Large intestine (tissue), 3 donors: ENCODE results near the gene GDNF. TPM values are rescaled to one million over a fixed set of nuclear protein-coding genes. Genes with fewer than 3 reads are reported as not detected.
"Not testable (repeated sequence)": the region's sequence is repeated elsewhere in the genome, so short reads cannot be mapped to it uniquely, and the experiment has no call there.

ENCODE experiments used
- DNase-seq, 2 donors: peaks; one replicate each; pipeline versions ENCODE4 v3.0.0 to v3.0.0-alpha.2; 2013
- H3K27ac ChIP-seq: one replicate; pipeline ENCODE4 v1.5.1; 2013; ENCODE audit warnings: low read length
- H3K27me3 ChIP-seq: 2 replicates; pipeline ENCODE4 v1.6.1; 2013; ENCODE audit warnings: low read length; ENCODE audit not compliant: control insufficient read depth, insufficient read depth
- H3K36me3 ChIP-seq: 2 replicates; pipeline ENCODE4 v1.6.1; 2013; ENCODE audit warnings: low read length; ENCODE audit not compliant: control insufficient read depth, insufficient read depth
- H3K4me1 ChIP-seq: one replicate; pipeline ENCODE4 v1.6.1; 2013; ENCODE audit warnings: low read length; ENCODE audit not compliant: control insufficient read depth, insufficient read depth
- H3K4me3 ChIP-seq: one replicate; pipeline ENCODE4 v1.5.1; 2013; ENCODE audit warnings: low read length
- H3K9me3 ChIP-seq: one replicate; pipeline ENCODE4 v1.6.1; 2013; ENCODE audit warnings: mild to moderate bottlenecking, low read depth, low read length, moderate library complexity; ENCODE audit not compliant: control insufficient read depth
- WGBS: methylation state at CpG from one replicate; pipeline ENCODE4 v1.1.5; 2013; ENCODE audit warnings: low lambda C conversion rate; ENCODE audit not compliant: insufficient coverage; 5-methylcytosine and 5-hydroxymethylcytosine counted together
- polyA plus RNA-seq: library from polyadenylated mRNA; unstranded; fragments of 120-200 nt; gene quantifications from one replicate; pipeline ENCODE4 v1.2.1, GENCODE V29; 2013

The GDNF gene
- polyA plus RNA-seq, 1 donor, result 4.2 TPM

- DNase-seq, result no peak
- Histone ChIP-seq H3K4me1 (no peaks in the 10 kb centered on the region), H3K9me3 (peaks cover 3% of the 10 kb centered on the region), H3K4me3 (no peak overlapping the region), H3K27ac (no peak overlapping the region), H3K27me3 (no peaks in the 10 kb centered on the region), H3K36me3 (no peaks in the 10 kb centered on the region)
- no CpG with 5 or more reads among the region's 7 CpGs for WGBS
Observed at GRCh38 chr5:37871023-37871815, 31.4 kb upstream of the GDNF start.

DNA sequence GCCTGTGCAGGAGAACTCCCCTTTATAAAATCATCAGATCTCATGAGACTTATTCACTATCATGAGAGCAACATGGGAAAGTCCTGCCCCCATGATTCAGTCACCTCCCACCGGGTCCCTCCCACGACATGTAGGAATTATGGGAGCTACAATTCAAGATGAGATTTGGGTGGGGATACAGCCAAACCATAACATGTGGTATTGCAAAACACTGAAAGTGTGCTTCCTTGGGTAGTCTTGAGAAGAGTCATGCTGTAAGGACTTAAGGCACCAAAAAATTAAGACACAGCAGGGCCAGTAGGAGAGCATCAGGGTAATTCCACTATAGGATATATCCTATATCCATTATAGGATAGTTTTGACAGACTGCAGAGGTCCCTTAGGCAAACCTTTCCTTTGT lies 29.4 kb upstream of the GDNF start:
- Histone ChIP-seq H3K4me3 (no peak overlapping the region), H3K27ac (no peak overlapping the region), H3K36me3 (no peaks in the 10 kb centered on the region), H3K9me3 (no peaks in the 10 kb centered on the region), H3K27me3 (no peaks in the 10 kb centered on the region), H3K4me1 (no peaks in the 10 kb centered on the region)
- no CpG with 5 or more reads among the region's 2 CpGs for WGBS
- DNase-seq, result no peak

DNA sequence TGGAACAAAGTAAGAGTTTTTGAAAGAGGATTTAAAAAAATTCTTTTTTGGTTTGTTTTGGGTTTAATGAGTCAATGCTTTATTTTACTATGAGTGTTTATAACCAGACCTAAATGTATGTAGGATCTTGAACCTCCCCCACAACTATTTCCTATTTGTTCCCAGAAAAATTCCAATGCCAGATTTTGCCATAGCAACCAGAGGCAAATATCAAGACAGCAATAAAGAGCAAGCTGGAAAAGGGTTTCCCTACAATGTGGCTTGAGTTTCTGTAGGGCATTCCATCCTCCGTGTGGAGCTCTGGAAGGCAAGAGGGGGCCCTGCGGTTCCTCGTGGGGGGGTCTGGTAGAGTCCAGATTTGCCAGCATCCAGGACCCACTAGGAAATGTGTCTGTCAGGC lies 27.8 kb upstream of the GDNF start:
- peak in 1 of 2 donors; percentile 17 for DNase-seq
- Histone ChIP-seq H3K27ac (no peak overlapping the region), H3K9me3 (no peaks in the 10 kb centered on the region), H3K4me1 (no peaks in the 10 kb centered on the region), H3K36me3 (no peaks in the 10 kb centered on the region), H3K27me3 (no peaks in the 10 kb centered on the region), H3K4me3 (no peak overlapping the region)
- no CpG with 5 or more reads among the region's 3 CpGs for WGBS

- not testable (repeated sequence) for H3K4me1 ChIP-seq, DNase-seq, H3K27ac ChIP-seq, H3K4me3 ChIP-seq, H3K9me3 ChIP-seq, H3K36me3 ChIP-seq, H3K27me3 ChIP-seq
- WGBS, result 71% methylated on average over 1 of the region's 1 CpG
Observed at GRCh38 chr5:37862907-37863306, 23.1 kb upstream of the GDNF start.

DNA sequence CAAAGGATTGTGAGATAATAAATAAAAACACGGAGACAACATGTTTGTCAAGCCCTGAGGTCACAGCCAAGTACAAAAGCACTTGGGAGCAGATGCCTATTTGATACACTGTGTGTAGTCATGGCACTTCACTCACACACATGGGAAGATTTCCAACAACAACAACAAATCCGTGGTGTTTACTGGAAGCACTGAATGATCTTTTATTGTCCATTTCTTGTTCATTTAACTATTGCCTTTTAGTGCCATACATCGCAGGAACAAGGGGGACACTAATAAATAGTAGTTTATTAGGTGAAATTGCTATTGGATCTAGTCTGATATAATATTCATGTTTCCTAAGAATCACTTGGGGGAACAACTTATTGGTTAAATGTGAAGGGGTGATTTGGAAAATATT lies 20.4 kb upstream of the GDNF start:
- Histone ChIP-seq H3K27me3 (peaks cover 2% of the 10 kb centered on the region), H3K9me3 (no peaks in the 10 kb centered on the region)
- 100% methylated on average over 1 of the region's 3 CpGs for WGBS

DNA sequence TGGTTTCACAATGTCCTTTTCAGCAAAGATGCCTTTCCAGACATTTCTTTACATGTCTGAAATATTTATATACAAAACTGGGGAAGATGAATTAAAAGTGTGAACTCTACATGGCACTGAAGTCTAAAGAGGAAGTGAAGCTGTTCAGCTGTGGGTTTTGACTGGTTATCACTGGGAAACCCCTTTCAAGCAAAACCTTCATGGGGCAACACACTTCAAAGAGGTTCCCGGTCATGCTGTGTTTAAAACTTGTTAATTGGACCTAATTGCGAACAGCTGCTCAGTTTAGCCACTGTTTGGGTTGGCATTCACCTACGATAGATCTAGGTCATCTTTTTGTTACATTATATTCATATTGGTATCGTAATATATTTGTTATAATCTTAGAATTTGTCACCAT lies 20.0 kb upstream of the GDNF start:
- no peaks in the 10 kb centered on the region for H3K4me1 ChIP-seq
- WGBS, result 86% methylated on average over 1 of the region's 4 CpGs
- H3K9me3 ChIP-seq, result no peaks in the 10 kb centered on the region
- no peak overlapping the region for H3K27ac ChIP-seq
- no peak for DNase-seq
- no peak overlapping the region for H3K4me3 ChIP-seq
- no peaks in the 10 kb centered on the region for H3K36me3 ChIP-seq
- peaks cover 2% of the 10 kb centered on the region for H3K27me3 ChIP-seq

More for the DNA sequence above, 20.4 kb upstream of the GDNF start:
- Histone ChIP-seq H3K4me1 (no peaks in the 10 kb centered on the region), H3K4me3 (no peak overlapping the region), H3K27ac (no peak overlapping the region), H3K36me3 (no peaks in the 10 kb centered on the region)
- no peak for DNase-seq

- H3K4me3 ChIP-seq, result no peak overlapping the region
- peaks cover 2% of the 10 kb centered on the region for H3K27me3 ChIP-seq
- H3K4me1 ChIP-seq, result no peaks in the 10 kb centered on the region
- no peaks in the 10 kb centered on the region for H3K9me3 ChIP-seq
- DNase-seq, result no peak
- H3K27ac ChIP-seq, result no peak overlapping the region
- no peaks in the 10 kb centered on the region for H3K36me3 ChIP-seq
Observed at GRCh38 chr5:37858250-37858649, 18.4 kb upstream of the GDNF start.

- WGBS, result no CpG with 5 or more reads among the region's 1 CpG
- H3K4me1 ChIP-seq, result no peaks in the 10 kb centered on the region
- H3K4me3 ChIP-seq, result no peak overlapping the region
- DNase-seq, result no peak
- peaks cover 2% of the 10 kb centered on the region for H3K27me3 ChIP-seq
- no peak overlapping the region for H3K27ac ChIP-seq
- no peaks in the 10 kb centered on the region for H3K9me3 ChIP-seq
- H3K36me3 ChIP-seq, result no peaks in the 10 kb centered on the region
Observed at GRCh38 chr5:37857696-37858095, 17.9 kb upstream of the GDNF start.

GRCh38 chr5:37855438-37855837 lies 15.6 kb upstream of the GDNF start:
- no peaks in the 10 kb centered on the region for H3K27me3 ChIP-seq
- no peaks in the 10 kb centered on the region for H3K9me3 ChIP-seq
- H3K36me3 ChIP-seq, result no peaks in the 10 kb centered on the region
- WGBS, result 60% methylated on average over 2 of the region's 3 CpGs
- DNase-seq, result no peak
- H3K4me3 ChIP-seq, result no peak overlapping the region
- no peaks in the 10 kb centered on the region for H3K4me1 ChIP-seq
- no peak overlapping the region for H3K27ac ChIP-seq

- Histone ChIP-seq H3K36me3 (no peaks in the 10 kb centered on the region), H3K27ac (no peak overlapping the region), H3K9me3 (no peaks in the 10 kb centered on the region), H3K4me1 (no peaks in the 10 kb centered on the region), H3K27me3 (peaks cover 13% of the 10 kb centered on the region), H3K4me3 (no peak overlapping the region)
- DNase-seq, result no peak
- no CpG with 5 or more reads among the region's 4 CpGs for WGBS
Observed at GRCh38 chr5:37851305-37851704, 11.5 kb upstream of the GDNF start.

DNA sequence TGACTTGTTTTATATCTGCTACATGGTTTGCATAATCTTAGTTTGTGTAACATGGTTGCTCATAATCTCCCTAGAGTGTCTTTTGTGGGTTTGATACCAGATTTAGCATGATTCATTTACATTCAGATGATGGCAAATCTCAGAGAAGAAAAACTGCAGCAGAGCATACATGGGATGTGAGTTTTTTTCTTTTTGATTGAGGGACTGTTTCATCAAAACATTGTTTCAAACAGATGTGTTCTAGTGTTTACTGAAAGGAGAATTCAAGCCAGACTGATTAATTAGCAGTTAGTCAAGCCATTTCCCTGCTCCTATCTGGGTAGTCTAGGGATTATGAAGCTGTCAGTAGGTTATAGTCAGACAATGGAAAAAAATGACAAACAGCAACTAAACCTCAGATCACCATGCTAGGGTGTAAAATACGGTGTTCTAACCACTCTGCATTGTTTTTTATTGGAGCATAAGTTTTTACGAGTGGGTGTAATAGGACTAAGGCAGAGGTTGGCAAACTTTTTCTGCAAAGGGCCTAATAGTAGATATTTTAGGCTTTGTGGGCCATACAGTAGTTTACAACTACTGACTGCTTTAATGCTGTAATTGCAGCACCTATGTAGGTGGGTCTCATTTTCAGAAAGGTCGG lies 10.5 kb upstream of the GDNF start:
- H3K27me3 ChIP-seq, result peaks cover 14% of the 10 kb centered on the region
- no peak overlapping the region for H3K4me3 ChIP-seq
- H3K4me1 ChIP-seq, result no peaks in the 10 kb centered on the region
- no peaks in the 10 kb centered on the region for H3K9me3 ChIP-seq
- H3K36me3 ChIP-seq, result no peaks in the 10 kb centered on the region
- DNase-seq, result no peak
- no peak overlapping the region for H3K27ac ChIP-seq
- WGBS, result 55% methylated on average over 2 of the region's 3 CpGs
